T-helper 1 cell treated with Interleukin-12 subunit alpha and Interleukin-12 subunit beta and Interleukin-4 antibody, amounts not matched to agents 30 ng/mL and 1 ng/mL, for 36 hours (primary cell): ENCODE measurements around the gene GOLGA3. TPM values are rescaled to one million over a fixed set of nuclear protein-coding genes. Genes with fewer than 3 reads are reported as not detected.
"Not testable (repeated sequence)": the region's sequence is repeated elsewhere in the genome, so short reads cannot be mapped to it uniquely, and the experiment has no call there.

Experiments
- intact Hi-C: fragments of 100-400 bp; cut with micrococcal nuclease; formaldehyde crosslinking; loops from one replicate; pipeline ENCODE4 v1.15.1; 2024
- total RNA-seq: library from RNA; stranded (reverse); gene quantifications from 2 replicates; pipeline ENCODE4 v1.2.3, GENCODE V29; 2022

The GOLGA3 gene
- 69.8 and 73.5 TPM in 2 replicates for total RNA-seq

DNA sequence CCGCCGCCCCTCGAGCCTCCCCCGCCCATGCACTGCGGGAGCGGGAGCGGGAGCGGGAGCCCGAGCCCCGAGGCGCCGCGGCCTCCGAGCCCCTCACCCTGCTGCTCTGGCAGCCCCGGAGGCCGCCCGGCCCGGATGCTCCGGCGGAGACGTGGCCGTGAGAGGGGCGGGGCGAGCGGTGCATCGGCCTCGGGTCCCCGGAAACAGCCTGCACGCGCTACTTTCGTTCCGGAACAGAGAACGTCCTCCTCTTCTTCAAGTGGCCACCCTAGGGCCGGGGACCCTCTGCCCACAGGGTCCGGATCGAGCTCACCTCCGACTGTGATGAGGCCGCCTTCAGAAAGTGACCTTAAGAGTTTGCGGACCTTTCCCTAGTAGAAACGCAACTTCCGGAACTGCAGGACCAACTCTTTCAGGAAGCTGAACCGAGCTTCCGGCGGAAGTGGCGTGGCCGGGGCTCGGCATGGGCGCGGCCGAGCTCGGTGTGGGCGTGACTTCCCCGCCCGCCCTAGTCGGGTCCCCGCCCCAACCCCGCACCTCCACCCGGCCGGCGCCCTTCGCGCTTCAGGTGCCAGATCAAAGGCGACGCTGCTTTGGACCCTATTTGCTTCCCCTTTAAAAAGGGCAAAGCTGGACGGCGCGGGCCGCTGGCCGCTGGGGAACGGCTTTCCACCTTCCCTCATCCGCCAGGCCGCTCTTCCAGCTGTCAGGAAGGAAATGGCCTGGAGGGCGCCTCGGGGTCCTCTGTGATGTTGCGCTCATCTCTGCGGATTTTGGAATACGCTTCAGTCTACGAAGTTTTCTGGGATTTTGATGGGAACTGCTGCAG is at the start of gene GOLGA3:
Gene GOLGA3, minus strand, starts transcription at position 164 of the 829 bp plus-strand sequence. CDS start 6,741 bp downstream, outside the sequence.
- intact Hi-C loops = loop anchor here (1.0 to 5.0 kb wide), 14 partner anchors 58 to 747 kb away; partner anchors contain the start of genes CHFR, PGAM5, POLE and PXMP2

GRCh38 chr12:132874620-132875019 is 46.0 kb upstream of the GOLGA3 start:
- intact Hi-C loops = not testable (repeated sequence)

- intact Hi-C loops = no loop called here
Measured at GRCh38 chr12:132874175-132874574, 45.5 kb upstream of the GOLGA3 start.

DNA sequence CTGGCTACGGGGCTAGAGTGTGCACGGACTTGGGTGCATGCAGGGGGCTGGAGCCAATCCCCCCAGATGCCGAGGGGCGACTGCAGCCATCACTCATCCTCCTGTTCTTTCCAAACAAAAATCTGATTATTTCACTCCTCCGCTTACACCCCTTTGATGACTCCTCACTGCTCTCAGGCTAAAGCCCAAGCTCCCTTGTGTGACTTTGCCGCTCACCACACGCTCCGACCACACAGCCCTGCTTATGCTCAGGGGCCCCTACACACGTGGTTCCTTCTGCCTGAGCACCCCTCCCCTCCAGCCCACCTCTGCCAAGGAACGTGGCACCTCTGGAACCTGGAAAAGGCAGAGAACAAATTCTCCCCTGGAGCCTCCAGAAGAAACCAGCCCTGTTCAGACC is 45.1 kb upstream of the GOLGA3 start:
- intact Hi-C loops = loop anchor here (1.0 to 2.0 kb wide), 3 partner anchors 13 to 39 kb away; partner anchors contain the start of gene CHFR

- intact Hi-C loops = loop anchor here (1.0 to 2.0 kb wide), 3 partner anchors 14 to 38 kb away; partner anchors contain the start of gene CHFR
Measured at GRCh38 chr12:132872975-132873421, 44.3 kb upstream of the GOLGA3 start.

DNA sequence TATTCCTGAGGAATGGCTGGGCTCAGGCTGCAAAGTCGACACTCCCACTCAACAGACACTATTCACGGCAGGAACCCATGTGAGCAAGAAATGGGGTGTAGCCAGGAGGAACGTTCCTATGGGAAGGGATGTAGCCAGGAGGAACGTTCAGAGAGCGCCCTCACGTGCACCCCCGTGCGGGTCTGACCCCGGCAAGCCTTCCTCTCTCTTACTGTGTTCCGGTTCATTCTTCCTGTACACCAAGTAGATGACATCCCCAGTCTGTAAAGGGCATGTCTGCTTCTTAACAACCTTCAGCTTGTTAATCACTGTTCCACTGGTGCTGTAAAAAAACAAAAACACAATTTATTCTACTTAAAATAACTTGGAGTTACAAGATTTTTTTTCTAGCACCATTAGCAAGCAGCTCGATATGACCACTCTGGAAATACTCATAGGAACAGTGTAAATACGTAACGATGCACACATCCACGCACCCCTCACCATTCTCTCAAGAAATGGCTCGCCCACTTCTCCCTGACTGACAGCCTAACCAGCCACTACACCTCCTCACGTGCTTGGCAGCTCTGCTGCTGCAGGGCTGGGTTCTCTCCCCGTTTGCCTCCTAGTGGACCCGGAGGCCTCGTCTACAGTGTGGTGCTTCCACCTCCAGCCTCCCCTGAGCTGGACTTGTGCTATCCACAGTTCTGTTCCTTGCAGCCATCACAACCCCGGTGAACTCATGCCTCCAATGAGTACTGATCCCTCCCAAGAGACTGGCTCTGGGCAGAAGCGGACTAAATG is 43.6 kb upstream of the GOLGA3 start:
- intact Hi-C loops = loop anchor here (2.0 kb wide), 2 partner anchors 15 to 37 kb away; partner anchors contain the start of gene CHFR

- intact Hi-C loops = no loop called here
Measured at GRCh38 chr12:132869551-132869950, 40.9 kb upstream of the GOLGA3 start.

DNA sequence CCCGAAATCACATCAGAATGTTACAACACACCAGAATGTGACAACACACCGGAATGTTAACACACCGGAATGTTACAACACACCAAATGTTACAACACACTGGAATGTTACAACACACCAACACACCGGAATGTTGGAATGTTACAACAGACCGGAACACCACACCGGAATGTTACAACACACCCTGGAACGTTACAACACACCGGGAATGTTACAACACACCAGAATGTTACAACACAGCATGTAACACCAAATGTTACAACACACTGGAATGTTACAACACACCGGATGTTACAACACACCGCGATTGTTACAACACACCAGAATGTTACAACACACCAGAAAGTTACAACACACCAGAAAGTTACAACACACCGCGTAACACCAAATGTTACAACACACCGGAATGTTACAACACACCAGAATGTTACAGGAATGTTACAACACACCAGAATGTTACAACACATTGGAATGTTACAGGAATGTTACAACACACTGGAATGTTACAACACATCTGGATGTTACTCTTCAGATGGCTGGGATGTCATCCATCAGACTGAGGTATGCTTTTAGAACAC is 37.7 kb upstream of the GOLGA3 start:
- intact Hi-C loops = no loop called here

GRCh38 chr12:132861558-132861957 is 32.9 kb upstream of the GOLGA3 start:
- intact Hi-C loops = no loop called here

GRCh38 chr12:132858718-132859266 is 30.1 kb upstream of the GOLGA3 start:
- intact Hi-C loops = no loop called here

GRCh38 chr12:132857019-132857418 is 28.4 kb upstream of the GOLGA3 start:
- intact Hi-C loops = not testable (repeated sequence)

DNA sequence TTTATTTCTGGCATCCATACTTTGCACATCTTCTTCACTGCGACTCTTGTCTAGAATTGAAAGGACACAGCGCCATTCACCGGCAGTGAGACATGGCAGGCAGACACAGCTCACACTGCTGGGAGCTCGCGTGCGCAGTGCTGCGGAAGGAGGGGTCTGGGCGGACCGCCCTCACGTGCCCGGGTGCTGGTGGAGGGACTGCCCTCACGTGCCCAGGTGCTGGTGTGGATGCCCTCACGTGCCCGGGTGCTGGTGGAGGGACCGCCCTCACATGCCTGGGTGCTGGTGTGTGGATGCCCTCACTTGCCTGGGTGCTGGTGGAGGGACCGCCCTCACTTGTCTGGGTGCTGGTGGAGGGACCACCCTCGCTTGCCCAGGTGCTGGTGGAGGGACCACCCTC is 27.9 kb upstream of the GOLGA3 start:
- intact Hi-C loops = no loop called here

- intact Hi-C loops = not testable (repeated sequence)
Measured at GRCh38 chr12:132855211-132855610, 26.5 kb upstream of the GOLGA3 start.

- intact Hi-C loops = no loop called here
Measured at GRCh38 chr12:132853285-132854092, 24.8 kb upstream of the GOLGA3 start.

- intact Hi-C loops = no loop called here
Measured at GRCh38 chr12:132852496-132852895, 23.8 kb upstream of the GOLGA3 start.

GRCh38 chr12:132851465-132851864 is 22.8 kb upstream of the GOLGA3 start:
- intact Hi-C loops = no loop called here

- intact Hi-C loops = no loop called here
Measured at GRCh38 chr12:132850291-132850690, 21.6 kb upstream of the GOLGA3 start.

- intact Hi-C loops = no loop called here
Measured at GRCh38 chr12:132848521-132848920, 19.9 kb upstream of the GOLGA3 start.

DNA sequence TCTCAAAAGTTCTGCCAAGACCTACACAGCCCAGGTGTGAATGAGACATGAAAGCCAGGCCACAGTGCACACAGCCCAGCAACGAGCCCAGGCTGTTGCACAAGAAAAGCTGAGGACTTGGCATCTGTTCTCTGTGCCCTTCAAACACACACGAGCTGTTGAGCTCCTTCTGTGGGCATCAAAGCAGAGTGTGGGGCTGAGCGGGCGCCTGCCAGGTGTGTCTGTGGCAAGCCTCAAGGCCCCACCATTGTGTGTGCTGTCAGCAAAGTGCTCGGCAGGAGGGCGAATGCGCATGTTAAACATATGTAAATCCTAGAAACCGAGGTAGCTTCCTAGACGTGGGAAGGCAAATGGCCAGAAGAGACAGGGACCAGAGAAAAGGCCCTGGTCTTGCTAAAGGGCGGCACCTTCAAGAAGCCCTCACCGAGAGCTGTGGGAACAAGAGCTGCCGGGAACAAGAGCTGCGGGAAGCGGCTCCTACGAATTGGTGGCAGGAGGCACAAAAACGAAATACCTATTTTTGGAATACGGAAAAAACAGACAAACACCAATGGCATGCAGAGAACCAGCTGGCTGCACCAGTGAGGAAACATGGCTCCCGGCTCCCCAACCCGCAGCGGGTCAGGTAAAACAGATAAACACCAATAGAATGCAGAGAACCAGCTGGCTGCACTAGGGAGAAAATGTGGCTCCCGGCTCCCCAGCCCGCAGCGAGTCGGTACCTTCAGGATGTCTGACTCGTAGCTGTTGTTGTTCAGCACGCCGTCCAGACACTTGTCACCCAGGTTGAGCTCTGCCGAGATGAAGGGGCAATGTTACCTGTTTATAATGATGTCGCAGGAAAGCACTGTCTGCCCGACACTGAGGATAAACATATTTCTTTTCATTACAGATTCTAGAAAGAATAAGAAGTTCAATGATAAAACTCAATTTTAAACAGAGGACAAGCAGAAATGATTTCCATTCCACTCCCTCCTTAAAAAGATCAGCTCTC is 19.0 kb upstream of the GOLGA3 start:
- intact Hi-C loops = no loop called here
